AG10803 (cell line): ENCODE measurements around the gene CCDC146.
"Not testable (repeated sequence)": the region's sequence is repeated elsewhere in the genome, so short reads cannot be mapped to it uniquely, and the experiment has no call there.

Source experiments
- DNase-seq: peaks from one replicate; pipeline ENCODE4 v3.0.0; 2010; ENCODE audit warnings: low read depth
- H3K4me3 ChIP-seq: 2 replicates; pipeline ENCODE4 v1.5.1; 2011; ENCODE audit warnings: mild to moderate bottlenecking, low read length, control low read depth
- CTCF ChIP-seq: conservative IDR thresholded peaks from 2 replicates; pipeline ENCODE4 v1.5.1; 2011; ENCODE audit warnings: mild to moderate bottlenecking, low read length, control low read depth, inconsistent platforms

The CCDC146 gene

GRCh38 chr7:77223261-77223660, 100.8 kb downstream of the CCDC146 start:
- DNase-seq = no peak
- H3K4me3 ChIP-seq = no peak overlapping the region
- no peak for TF ChIP-seq CTCF

GRCh38 chr7:77226357-77226839, 104.0 kb downstream of the CCDC146 start:
- no peak overlapping the region for H3K4me3 ChIP-seq
- no peak for TF ChIP-seq CTCF
- DNase-seq = no peak

- not testable (repeated sequence) for H3K4me3 ChIP-seq, DNase-seq
Measured at GRCh38 chr7:77228795-77229194, 106.4 kb downstream of the CCDC146 start.

GRCh38 chr7:77232467-77232866, 110.1 kb downstream of the CCDC146 start:
- no peak for DNase-seq
- H3K4me3 ChIP-seq = no peak overlapping the region
- no peak for TF ChIP-seq CTCF

- DNase-seq = peak; percentile 51
- no peak for TF ChIP-seq CTCF
- H3K4me3 ChIP-seq = no peak overlapping the region
Measured at GRCh38 chr7:77235276-77235675, 112.9 kb downstream of the CCDC146 start.

- H3K4me3 ChIP-seq = no peak overlapping the region
- TF ChIP-seq CTCF = no peak
- peak; percentile 9 for DNase-seq
Measured at GRCh38 chr7:77238703-77239136, 116.3 kb downstream of the CCDC146 start.

- DNase-seq = no peak
- no peak for TF ChIP-seq CTCF
- H3K4me3 ChIP-seq = no peak overlapping the region
Measured at GRCh38 chr7:77239471-77239870, 117.1 kb downstream of the CCDC146 start.

- DNase-seq = no peak
- H3K4me3 ChIP-seq = no peak overlapping the region
- no peak for TF ChIP-seq CTCF
Measured at GRCh38 chr7:77242068-77242467, 119.7 kb downstream of the CCDC146 start.
